ENCODE data around the gene COX10. TPM values are rescaled to one million over a fixed set of nuclear protein-coding genes. Genes with fewer than 3 reads are reported as not detected.

COX10 gene
- total RNA-seq, 1 experiment from 2014 or later, result 13.4 TPM

GRCh38 chr17:14044702-14045101 is 24.6 kb upstream of the COX10 start:
- POLR2A ChIA-PET, result interaction anchor here (0.8 kb wide), 1 partner anchor 11 kb away, joined by 3 read pairs; no protein-coding TSS in a partner anchor
- BruUV-seq (replicated peaks), result no TSS peak
- Histone ChIP-seq H3K9me3 (ENCODE audit: control insufficient read depth, insufficient read depth, low read depth, low read length) (no peaks in the 10 kb centered on the region), H3K27me3 (ENCODE audit: control insufficient read depth, insufficient read depth, low read length) (no peaks in the 10 kb centered on the region), H3K4me3 (ENCODE audit: low read depth in 2 of 2, low read length in 2 of 2) (no peak overlapping the region), H3K36me3 (ENCODE audit: control insufficient read depth, insufficient read depth, low read length) (no peaks in the 10 kb centered on the region), H3K27ac (ENCODE audit: low read length) (no peak overlapping the region), H3K4me1 (ENCODE audit: control insufficient read depth, insufficient read depth, low read length) (no peaks in the 10 kb centered on the region)
- DNase-seq (ENCODE audit: low read depth, low spot score) (no peak), ATAC-seq (no peak)
- intact Hi-C loops (cut with micrococcal nuclease; ENCODE audit: unreplicated experiment), result no loop called here
- in situ Hi-C loops (cut with HindIII; ENCODE audit: low pct_unique_long_range_greater_than_20kb, low sequenced_read_pairs), result no loop called here
- TF ChIP-seq, protein P1, sequence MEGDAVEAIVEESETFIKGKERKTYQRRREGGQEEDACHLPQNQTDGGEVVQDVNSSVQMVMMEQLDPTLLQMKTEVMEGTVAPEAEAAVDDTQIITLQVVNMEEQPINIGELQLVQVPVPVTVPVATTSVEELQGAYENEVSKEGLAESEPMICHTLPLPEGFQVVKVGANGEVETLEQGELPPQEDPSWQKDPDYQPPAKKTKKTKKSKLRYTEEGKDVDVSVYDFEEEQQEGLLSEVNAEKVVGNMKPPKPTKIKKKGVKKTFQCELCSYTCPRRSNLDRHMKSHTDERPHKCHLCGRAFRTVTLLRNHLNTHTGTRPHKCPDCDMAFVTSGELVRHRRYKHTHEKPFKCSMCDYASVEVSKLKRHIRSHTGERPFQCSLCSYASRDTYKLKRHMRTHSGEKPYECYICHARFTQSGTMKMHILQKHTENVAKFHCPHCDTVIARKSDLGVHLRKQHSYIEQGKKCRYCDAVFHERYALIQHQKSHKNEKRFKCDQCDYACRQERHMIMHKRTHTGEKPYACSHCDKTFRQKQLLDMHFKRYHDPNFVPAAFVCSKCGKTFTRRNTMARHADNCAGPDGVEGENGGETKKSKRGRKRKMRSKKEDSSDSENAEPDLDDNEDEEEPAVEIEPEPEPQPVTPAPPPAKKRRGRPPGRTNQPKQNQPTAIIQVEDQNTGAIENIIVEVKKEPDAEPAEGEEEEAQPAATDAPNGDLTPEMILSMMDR (IDR thresholded peaks at IDR 0.05), result no peak
- TF ChIP-seq, protein P2, sequence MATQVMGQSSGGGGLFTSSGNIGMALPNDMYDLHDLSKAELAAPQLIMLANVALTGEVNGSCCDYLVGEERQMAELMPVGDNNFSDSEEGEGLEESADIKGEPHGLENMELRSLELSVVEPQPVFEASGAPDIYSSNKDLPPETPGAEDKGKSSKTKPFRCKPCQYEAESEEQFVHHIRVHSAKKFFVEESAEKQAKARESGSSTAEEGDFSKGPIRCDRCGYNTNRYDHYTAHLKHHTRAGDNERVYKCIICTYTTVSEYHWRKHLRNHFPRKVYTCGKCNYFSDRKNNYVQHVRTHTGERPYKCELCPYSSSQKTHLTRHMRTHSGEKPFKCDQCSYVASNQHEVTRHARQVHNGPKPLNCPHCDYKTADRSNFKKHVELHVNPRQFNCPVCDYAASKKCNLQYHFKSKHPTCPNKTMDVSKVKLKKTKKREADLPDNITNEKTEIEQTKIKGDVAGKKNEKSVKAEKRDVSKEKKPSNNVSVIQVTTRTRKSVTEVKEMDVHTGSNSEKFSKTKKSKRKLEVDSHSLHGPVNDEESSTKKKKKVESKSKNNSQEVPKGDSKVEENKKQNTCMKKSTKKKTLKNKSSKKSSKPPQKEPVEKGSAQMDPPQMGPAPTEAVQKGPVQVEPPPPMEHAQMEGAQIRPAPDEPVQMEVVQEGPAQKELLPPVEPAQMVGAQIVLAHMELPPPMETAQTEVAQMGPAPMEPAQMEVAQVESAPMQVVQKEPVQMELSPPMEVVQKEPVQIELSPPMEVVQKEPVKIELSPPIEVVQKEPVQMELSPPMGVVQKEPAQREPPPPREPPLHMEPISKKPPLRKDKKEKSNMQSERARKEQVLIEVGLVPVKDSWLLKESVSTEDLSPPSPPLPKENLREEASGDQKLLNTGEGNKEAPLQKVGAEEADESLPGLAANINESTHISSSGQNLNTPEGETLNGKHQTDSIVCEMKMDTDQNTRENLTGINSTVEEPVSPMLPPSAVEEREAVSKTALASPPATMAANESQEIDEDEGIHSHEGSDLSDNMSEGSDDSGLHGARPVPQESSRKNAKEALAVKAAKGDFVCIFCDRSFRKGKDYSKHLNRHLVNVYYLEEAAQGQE (IDR thresholded peaks at IDR 0.05; ENCODE audit: insufficient read depth in 1 of 2, low read depth in 2 of 2, low read length in 1 of 2), result no peak
- no peak for TF ChIP-seq POLR2AphosphoS5 (IDR thresholded peaks at IDR 0.05; ENCODE audit: low read depth, low read length)
- CTCF ChIA-PET, result no interaction called here

- H3K36me3 ChIP-seq (ENCODE audit: control insufficient read depth, insufficient read depth, low read length), result no peaks in the 10 kb centered on the region
- intact Hi-C loops (cut with micrococcal nuclease; ENCODE audit: unreplicated experiment) (no loop called here), in situ Hi-C loops (cut with HindIII; ENCODE audit: low pct_unique_long_range_greater_than_20kb, low sequenced_read_pairs) (no loop called here)
- DNase-seq (ENCODE audit: low read depth, low spot score), result no peak
- TF ChIP-seq, protein P2 (IDR thresholded peaks at IDR 0.05; ENCODE audit: insufficient read depth in 1 of 2, low read depth in 2 of 2, low read length in 1 of 2), result no peak
- no peak for TF ChIP-seq SIN3A (IDR thresholded peaks at IDR 0.05; ENCODE audit: borderline replicate concordance, insufficient read depth, low read depth, low read length)
- TF ChIP-seq TCF7L2 (IDR thresholded peaks at IDR 0.05; ENCODE audit: low read depth, low read length), result no peak
- TF ChIP-seq, protein P1 (IDR thresholded peaks at IDR 0.05), result no peak
- no peak for TF ChIP-seq POLR2AphosphoS5 (IDR thresholded peaks at IDR 0.05; ENCODE audit: low read depth, low read length)
- no peaks in the 10 kb centered on the region for H3K9me3 ChIP-seq (ENCODE audit: control insufficient read depth, insufficient read depth, low read depth, low read length)
- no TSS peak for BruUV-seq (replicated peaks)
- H3K4me1 ChIP-seq (ENCODE audit: control insufficient read depth, insufficient read depth, low read length), result no peaks in the 10 kb centered on the region
- no peak overlapping the region for H3K27ac ChIP-seq (ENCODE audit: low read length)
- ChIA-PET CTCF (interaction anchor here (0.5 kb wide), 1 partner anchor 445 kb away, joined by 7 read pairs; no protein-coding TSS in a partner anchor), POLR2A (no interaction called here)
- no peak overlapping the region for H3K4me3 ChIP-seq (ENCODE audit: low read depth in 2 of 2, low read length in 2 of 2)
- ATAC-seq, result no peak
- no peaks in the 10 kb centered on the region for H3K27me3 ChIP-seq (ENCODE audit: control insufficient read depth, insufficient read depth, low read length)
Measured at GRCh38 chr17:14046978-14047377, 22.3 kb upstream of the COX10 start.
